GM18508 (cell line): Measurements from ENCODE around the gene ARVCF.

Experiments used
- ATAC-seq: cut with Tn5 transposase; IDR thresholded peaks from one replicate; pipeline ENCODE4 v1.9.1; 2021; ENCODE audit warnings: moderate number of reproducible peaks; ENCODE audit not compliant: insufficient read depth, unreplicated experiment

ARVCF gene

DNA sequence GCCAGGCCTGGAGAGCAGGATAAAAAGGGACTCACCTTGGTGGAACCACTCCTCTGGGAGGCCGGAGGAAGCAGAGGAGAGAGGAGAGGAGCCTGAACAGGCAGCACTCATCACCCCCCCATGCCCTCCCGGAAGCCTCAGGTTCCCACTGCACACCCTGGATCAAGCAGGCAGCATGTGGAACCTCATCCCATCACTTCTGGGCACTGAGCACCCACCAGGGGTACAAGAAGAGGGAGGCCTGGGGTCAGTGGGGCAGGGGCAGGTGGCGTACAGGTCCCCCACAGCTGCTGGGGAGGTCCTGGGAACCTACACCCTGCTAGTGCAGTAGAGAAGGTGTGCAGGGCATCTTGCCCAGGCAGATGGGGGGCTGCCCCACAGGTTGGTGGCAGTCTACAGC lies 40.0 kb downstream of the ARVCF start:
- no peak for ATAC-seq

GRCh38 chr22:19975707-19976035 lies 41.0 kb downstream of the ARVCF start:
- ATAC-seq: no peak

GRCh38 chr22:19974935-19975706 lies 41.5 kb downstream of the ARVCF start:
- no peak for ATAC-seq

GRCh38 chr22:19974268-19974861 lies 42.3 kb downstream of the ARVCF start:
- ATAC-seq: no peak

DNA sequence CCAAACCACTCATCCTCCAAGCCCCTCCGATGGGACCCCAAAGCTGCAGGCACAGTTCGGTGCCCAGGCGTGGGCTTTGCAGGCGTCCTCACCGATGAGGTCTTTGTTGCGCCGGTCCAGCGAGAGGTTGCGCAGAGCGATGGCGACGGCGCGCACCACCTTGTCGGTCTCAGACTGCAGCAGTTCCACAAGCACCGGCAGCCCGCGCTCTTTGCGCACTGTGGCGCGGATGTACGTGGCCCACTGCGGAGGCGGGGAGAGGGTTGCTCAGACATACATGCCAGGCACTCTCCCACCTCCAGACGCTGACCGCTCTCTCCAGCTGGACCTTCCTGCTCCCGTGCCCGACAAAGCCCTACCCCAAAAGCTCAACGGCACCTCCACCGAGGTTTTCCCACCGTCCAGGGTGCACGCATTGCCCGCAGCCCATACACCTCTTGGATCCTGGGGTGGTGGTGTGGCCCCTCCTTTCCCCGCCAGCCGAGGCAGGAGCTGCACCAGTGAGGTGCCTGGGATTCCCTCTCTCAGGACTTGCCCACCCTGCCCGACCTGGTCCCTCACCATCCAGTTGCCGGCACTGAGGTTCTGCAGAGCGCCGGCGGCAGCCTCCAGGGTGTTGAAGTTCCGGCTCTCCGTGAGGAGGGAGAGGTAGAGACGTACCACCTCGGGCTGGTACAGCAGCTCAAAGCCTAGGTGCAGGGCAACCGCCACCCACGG lies 42.9 kb downstream of the ARVCF start:
- no peak for ATAC-seq

- no peak for ATAC-seq
Observed at GRCh38 chr22:19972652-19973550, 43.7 kb downstream of the ARVCF start.

DNA sequence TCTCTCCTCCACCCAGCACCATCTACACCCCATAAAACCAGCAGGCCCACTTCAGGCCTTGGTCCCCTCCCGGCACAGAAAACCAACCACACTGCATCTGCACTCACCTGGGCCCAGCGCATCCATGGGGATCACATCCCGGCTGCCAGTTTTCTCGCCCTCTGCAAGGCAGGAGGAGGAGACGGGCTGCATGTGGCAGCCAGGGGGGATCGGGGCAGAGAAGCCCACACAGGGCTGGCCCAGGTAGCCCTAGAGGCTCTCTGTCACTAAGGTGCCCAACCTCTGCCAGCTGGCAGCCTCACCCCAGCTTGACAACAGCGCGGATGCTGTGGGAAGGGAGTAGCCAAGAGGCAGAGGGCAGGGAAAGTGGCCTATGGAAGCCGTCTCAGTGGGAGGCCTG lies 44.4 kb downstream of the ARVCF start:
- no peak for ATAC-seq

GRCh38 chr22:19971276-19972124 lies 45.1 kb downstream of the ARVCF start:
- ATAC-seq: no peak

- no peak for ATAC-seq
Observed at GRCh38 chr22:19970479-19971275, 45.9 kb downstream of the ARVCF start.

DNA sequence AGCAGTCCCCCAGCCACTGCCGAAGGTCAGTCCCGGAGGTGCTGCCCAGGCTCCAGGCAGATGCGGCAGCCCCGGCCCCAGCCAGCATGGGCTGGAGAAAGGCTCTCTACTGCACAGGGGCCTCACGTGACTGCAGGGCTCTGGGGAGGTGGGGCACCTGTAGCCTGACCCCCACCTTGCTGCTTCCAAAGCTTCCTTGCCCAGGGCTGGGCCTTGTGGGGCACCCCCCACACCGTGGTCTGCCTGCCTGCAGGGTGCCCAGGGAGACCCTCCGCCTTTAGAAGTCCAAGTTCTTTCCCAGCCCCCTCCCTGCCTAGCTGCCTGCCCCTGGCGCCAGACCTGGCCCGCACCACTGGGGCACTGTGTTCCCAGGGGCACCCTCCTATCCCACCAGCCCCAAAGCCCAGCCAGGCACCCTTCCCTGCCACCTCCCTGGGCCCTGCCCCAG lies 46.6 kb downstream of the ARVCF start:
- ATAC-seq: no peak

DNA sequence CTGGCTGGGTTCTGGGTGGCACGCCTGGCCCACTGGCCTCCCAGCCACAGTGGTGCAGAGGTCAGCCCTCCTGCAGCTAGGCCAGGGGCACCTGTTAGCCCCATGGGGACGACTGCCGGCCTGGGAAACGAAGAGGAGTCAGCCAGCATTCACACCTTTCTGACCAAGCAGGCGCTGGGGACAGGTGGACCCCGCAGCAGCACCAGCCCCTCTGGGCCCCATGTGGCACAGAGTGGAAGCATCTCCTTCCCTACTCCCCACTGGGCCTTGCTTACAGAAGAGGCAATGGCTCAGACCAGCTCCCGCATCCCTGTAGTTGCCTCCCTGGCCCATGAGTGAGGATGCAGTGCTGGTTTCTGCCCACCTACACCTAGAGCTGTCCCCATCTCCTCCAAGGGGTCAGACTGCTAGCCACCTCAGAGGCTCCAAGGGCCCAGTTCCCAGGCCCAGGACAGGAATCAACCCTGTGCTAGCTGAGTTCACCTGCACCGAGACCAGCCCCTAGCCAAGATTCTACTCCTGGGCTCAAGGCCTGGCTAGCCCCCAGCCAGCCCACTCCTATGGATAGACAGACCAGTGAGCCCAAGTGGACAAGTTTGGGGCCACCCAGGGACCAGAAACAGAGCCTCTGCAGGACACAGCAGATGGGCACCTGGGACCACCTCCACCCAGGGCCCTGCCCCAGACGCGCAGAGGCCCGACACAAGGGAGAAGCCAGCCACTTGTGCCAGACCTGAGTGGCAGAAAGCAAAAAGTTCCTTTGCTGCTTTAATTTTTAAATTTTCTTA lies 47.3 kb downstream of the ARVCF start:
- ATAC-seq: no peak

DNA sequence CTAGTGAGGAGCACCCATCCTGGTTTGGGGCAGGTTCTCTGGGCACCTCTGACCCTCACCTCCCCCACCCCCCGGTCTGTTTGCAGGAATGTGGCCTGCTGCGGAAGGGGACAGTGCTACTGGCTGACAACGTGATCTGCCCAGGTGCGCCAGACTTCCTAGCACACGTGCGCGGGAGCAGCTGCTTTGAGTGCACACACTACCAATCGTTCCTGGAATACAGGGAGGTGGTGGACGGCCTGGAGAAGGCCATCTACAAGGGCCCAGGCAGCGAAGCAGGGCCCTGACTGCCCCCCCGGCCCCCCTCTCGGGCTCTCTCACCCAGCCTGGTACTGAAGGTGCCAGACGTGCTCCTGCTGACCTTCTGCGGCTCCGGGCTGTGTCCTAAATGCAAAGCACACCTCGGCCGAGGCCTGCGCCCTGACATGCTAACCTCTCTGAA lies 48.2 kb downstream of the ARVCF start:
- ATAC-seq: no peak

DNA sequence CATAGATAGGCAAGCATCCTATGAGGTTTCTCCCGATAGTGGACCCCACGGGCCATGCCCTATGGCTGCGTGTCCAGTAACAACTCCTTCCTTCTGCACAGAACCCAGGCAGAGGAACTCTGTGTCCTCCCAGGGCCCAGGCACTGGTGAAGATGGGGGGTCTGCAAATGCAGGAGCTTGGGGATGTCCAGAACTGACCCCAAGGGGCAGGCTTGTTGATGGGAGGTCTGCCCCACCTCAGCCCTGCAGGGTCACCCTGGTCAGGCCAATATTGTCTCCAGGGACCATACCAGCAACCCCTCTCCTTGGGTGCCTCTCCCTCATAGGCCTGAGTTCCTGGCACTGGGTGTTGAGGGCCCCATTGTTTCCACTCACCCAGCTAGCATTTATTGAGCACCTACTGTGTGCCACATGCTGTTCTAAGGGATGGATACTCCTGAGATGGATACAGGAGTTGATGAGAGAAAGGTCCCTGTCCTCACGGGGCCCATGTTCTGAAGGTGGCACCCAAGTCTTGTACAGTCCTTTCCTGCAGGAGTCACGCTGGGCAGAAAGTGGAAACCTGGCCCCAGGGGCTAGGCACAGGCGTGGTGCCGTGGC lies 48.7 kb downstream of the ARVCF start:
- no peak for ATAC-seq

DNA sequence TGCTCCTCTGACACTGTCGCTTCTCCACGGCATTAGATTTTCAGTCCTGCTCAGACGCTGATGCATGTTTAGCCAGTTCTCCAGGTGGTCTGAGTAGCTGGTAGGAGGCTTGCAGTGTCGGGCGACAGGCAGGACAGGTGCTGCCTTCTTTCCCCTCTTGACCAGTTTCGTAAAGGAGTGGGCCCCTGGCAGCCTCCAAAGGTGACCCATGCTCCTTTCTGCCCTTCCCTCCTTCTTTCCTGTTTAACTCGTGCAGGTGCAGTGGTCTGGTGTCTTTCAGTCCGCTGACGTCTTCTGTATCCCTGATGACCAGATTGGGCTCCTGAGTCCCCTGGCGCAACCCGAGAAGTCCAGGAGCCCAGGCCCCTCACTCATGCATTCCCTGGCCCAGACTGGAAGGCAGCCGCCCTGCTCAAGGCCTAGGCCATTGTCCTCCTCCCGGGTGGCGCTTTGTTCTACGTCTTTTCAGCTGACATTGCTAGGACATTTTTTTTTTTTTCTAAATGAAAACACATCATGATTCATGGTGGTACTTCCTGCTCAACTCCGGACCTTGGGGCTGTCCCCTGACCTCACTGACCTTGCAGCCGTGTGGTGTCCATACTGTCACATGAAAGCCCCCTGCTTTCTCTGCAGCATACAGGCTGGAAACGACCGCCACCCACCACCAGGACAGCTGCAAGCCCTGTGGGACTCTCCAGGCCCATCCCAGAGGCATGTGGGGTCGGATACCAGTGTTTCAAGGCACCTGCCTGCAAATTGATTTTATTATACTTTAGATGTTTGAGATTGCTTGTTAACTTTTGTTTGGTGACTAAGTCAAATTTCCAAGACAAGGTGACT lies 49.5 kb downstream of the ARVCF start:
- ATAC-seq: no peak

- no peak for ATAC-seq
Observed at GRCh38 chr22:19965771-19966709, 50.6 kb downstream of the ARVCF start.
